HL-60 (cell line): ENCODE results near the gene HLA-DRA.

Experiments
- GABPA ChIP-seq: IDR thresholded peaks from 2 replicates; pipeline ENCODE4 v1.6.1; 2012; ENCODE audit warnings: low read depth
- SPI1 ChIP-seq: IDR thresholded peaks from 2 replicates; pipeline ENCODE4 v1.6.1; 2012; ENCODE audit warnings: low read depth, mild to moderate bottlenecking, borderline replicate concordance
- TF ChIP-seq, protein P1 (sequence below): IDR thresholded peaks from 2 replicates; pipeline ENCODE4 v1.6.1; 2012; ENCODE audit warnings: low read depth; ENCODE audit not compliant: insufficient replicate concordance
- TF ChIP-seq, protein P2 (sequence below): IDR thresholded peaks from one replicate; pipeline ENCODE4 v1.5.1; 2011; ENCODE audit warnings: low read length, control low read depth, inconsistent platforms; ENCODE audit not compliant: insufficient read depth

DNA sequence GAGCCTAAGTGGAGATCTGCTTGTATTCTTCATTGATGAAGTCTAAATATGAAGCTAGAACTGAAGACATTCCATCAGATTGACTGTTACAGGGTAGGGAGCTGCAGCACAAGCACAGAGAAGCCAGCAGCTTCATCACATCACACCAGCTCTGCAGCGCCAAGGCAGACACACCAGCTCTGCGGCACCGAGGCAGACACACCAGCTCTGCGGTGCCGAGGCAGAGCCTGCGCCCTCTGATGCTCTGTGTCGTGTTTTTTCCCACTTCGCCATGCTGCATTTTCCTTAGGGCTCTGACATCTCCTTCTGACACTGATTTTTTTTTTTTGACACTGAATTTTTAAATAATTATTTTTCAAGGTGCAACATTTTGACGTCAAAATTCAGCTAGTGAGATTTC is 33.5 kb upstream of the HLA-DRA start:
- TF ChIP-seq GABPA (no peak), SPI1 (no peak)
- TF ChIP-seq, protein P1, sequence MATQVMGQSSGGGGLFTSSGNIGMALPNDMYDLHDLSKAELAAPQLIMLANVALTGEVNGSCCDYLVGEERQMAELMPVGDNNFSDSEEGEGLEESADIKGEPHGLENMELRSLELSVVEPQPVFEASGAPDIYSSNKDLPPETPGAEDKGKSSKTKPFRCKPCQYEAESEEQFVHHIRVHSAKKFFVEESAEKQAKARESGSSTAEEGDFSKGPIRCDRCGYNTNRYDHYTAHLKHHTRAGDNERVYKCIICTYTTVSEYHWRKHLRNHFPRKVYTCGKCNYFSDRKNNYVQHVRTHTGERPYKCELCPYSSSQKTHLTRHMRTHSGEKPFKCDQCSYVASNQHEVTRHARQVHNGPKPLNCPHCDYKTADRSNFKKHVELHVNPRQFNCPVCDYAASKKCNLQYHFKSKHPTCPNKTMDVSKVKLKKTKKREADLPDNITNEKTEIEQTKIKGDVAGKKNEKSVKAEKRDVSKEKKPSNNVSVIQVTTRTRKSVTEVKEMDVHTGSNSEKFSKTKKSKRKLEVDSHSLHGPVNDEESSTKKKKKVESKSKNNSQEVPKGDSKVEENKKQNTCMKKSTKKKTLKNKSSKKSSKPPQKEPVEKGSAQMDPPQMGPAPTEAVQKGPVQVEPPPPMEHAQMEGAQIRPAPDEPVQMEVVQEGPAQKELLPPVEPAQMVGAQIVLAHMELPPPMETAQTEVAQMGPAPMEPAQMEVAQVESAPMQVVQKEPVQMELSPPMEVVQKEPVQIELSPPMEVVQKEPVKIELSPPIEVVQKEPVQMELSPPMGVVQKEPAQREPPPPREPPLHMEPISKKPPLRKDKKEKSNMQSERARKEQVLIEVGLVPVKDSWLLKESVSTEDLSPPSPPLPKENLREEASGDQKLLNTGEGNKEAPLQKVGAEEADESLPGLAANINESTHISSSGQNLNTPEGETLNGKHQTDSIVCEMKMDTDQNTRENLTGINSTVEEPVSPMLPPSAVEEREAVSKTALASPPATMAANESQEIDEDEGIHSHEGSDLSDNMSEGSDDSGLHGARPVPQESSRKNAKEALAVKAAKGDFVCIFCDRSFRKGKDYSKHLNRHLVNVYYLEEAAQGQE = no peak
- TF ChIP-seq, protein P2, sequence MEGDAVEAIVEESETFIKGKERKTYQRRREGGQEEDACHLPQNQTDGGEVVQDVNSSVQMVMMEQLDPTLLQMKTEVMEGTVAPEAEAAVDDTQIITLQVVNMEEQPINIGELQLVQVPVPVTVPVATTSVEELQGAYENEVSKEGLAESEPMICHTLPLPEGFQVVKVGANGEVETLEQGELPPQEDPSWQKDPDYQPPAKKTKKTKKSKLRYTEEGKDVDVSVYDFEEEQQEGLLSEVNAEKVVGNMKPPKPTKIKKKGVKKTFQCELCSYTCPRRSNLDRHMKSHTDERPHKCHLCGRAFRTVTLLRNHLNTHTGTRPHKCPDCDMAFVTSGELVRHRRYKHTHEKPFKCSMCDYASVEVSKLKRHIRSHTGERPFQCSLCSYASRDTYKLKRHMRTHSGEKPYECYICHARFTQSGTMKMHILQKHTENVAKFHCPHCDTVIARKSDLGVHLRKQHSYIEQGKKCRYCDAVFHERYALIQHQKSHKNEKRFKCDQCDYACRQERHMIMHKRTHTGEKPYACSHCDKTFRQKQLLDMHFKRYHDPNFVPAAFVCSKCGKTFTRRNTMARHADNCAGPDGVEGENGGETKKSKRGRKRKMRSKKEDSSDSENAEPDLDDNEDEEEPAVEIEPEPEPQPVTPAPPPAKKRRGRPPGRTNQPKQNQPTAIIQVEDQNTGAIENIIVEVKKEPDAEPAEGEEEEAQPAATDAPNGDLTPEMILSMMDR = no peak
